ENCODE measurements around the gene ADARB1.

ADARB1 gene

DNA sequence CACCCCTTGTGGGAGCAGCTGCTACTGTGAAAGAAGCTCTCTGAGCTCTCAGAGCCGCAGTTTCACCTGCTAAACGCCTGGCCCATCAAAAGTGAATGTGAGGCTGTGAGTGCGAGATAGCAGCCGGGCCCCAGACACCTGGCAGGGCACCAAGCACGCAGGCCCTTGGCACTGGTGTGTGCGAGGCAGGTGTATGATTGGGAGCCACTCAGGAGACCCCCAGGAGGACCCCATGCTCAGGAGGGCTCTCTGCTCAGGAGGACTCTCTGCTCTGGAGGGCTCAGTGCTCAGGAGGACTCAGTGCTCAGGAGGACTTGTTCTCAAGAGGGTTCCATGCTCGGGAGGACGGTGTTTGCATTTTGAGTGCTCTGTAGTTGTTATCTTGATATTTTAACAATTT is 14.3 kb upstream of the ADARB1 start:
- Histone ChIP-seq H2BK12ac (ENCODE audit: low read length in 2 of 2) (no peak overlapping the region), H4K91ac (ENCODE audit: low read length) (no peak overlapping the region), H2AK5ac (ENCODE audit: low read length, severe bottlenecking) (no peak overlapping the region), H3K79me1 (replicated peaks; ENCODE audit: low read length, poor library complexity, severe bottlenecking) (no peaks in the 10 kb centered on the region), H2BK15ac (ENCODE audit: low read depth, poor library complexity, severe bottlenecking) (no peak overlapping the region), H3K18ac (ENCODE audit: low read depth in 1 of 2, low read length in 2 of 2) (no peak overlapping the region), H3K4me2 (ENCODE audit: low read length, poor library complexity, severe bottlenecking) (no peak overlapping the region), H3K4ac (ENCODE audit: low read depth in 1 of 2, low read length in 2 of 2) (no peak overlapping the region), H3K36me3 (ENCODE audit: control insufficient read depth in 1 of 2, insufficient read depth in 2 of 2, low read depth in 1 of 2, low read length in 2 of 2) (no peaks in the 10 kb centered on the region), H2AFZ (ENCODE audit: low read depth, low read length) (no peak overlapping the region), H3K9ac (ENCODE audit: low read length) (no peak overlapping the region), H3K27me3 (ENCODE audit: control insufficient read depth in 1 of 2, insufficient read depth in 1 of 2, low read length in 2 of 2) (peaks cover 0 to 61% of the 10 kb centered on the region in 2 experiments), H3K4me1 (ENCODE audit: control insufficient read depth, insufficient read depth, low read depth, low read length) (peaks cover 7% of the 10 kb centered on the region), H2BK5ac (ENCODE audit: low read depth, low read length, poor library complexity, severe bottlenecking) (no peak overlapping the region), H3K9me3 (ENCODE audit: control insufficient read depth, low read length) (no peaks in the 10 kb centered on the region), H3K4me3 (ENCODE audit: insufficient read depth in 1 of 2, low read depth in 1 of 2, low read length in 2 of 2) (no peak overlapping the region), H3K14ac (ENCODE audit: low read length in 2 of 2) (no peak overlapping the region), H3K27ac (ENCODE audit: low read length, poor library complexity, severe bottlenecking) (no peak overlapping the region), H2BK120ac (ENCODE audit: low read depth, low read length) (no peak overlapping the region), H3K23ac (ENCODE audit: low read length in 2 of 2) (no peak overlapping the region), H4K8ac (ENCODE audit: low read length) (no peak overlapping the region)
- DNase-seq = no peak
- WGBS = 91% methylated on average over 8 of the region's 8 CpGs

DNA sequence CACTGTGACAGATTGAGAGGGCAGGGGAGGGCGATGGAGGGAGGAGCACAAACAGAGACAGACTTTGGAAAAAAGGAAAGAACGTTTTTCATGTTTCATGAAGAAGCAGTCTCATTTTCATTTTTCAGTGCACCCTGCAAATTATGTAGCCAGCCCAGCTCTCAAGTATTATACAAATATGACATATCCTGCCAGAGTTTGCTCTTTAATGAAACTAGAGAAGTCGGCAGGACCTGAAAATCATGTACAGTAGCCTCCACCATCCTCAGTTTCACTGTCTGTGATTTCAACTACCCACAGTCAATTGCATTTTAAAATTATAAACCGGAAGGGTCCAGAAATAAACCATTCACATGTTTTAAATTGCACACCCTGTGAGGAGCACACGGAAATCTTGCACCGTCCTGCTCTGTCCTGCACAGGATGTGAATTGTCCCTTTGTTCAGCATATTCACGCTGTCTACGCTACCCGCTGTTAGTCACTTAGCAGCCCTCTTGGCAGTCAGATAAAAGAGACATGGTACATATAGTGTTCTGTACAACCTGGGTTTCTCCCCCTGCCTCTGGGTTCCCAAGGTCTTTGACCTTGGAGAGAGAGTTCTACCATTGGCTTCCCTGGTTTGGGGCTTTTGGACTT is 13.6 kb upstream of the ADARB1 start:
- H3K79me1 ChIP-seq (replicated peaks; ENCODE audit: low read length, poor library complexity, severe bottlenecking) = no peaks in the 10 kb centered on the region
- H3K4me2 ChIP-seq (ENCODE audit: low read length, poor library complexity, severe bottlenecking) = no peak overlapping the region
- no peak for DNase-seq
- no peak overlapping the region for H3K23ac ChIP-seq (ENCODE audit: low read length in 2 of 2)
- H2BK15ac ChIP-seq (ENCODE audit: low read depth, poor library complexity, severe bottlenecking) = no peak overlapping the region
- no peak overlapping the region for H3K18ac ChIP-seq (ENCODE audit: low read depth in 1 of 2, low read length in 2 of 2)
- no peak overlapping the region for H3K4ac ChIP-seq (ENCODE audit: low read depth in 1 of 2, low read length in 2 of 2)
- no peak overlapping the region for H4K91ac ChIP-seq (ENCODE audit: low read length)
- H2BK5ac ChIP-seq (ENCODE audit: low read depth, low read length, poor library complexity, severe bottlenecking) = no peak overlapping the region
- whole genome bisulfite sequencing = 86% methylated on average over 9 of the region's 9 CpGs
- H3K27ac ChIP-seq (ENCODE audit: low read length, poor library complexity, severe bottlenecking) = no peak overlapping the region
- no peak overlapping the region for H4K8ac ChIP-seq (ENCODE audit: low read length)
- H3K4me3 ChIP-seq (ENCODE audit: insufficient read depth in 1 of 2, low read depth in 1 of 2, low read length in 2 of 2) = no peak overlapping the region
- no peak overlapping the region for H2BK120ac ChIP-seq (ENCODE audit: low read depth, low read length)
- H2AFZ ChIP-seq (ENCODE audit: low read depth, low read length) = no peak overlapping the region
- no peak overlapping the region for H3K14ac ChIP-seq (ENCODE audit: low read length in 2 of 2)
- H3K9ac ChIP-seq (ENCODE audit: low read length) = no peak overlapping the region
- no peaks in the 10 kb centered on the region for H3K36me3 ChIP-seq (ENCODE audit: control insufficient read depth in 1 of 2, insufficient read depth in 2 of 2, low read depth in 1 of 2, low read length in 2 of 2)
- no peak overlapping the region for H2BK12ac ChIP-seq (ENCODE audit: low read length in 2 of 2)
- peaks cover 0 to 61% of the 10 kb centered on the region in 2 experiments for H3K27me3 ChIP-seq (ENCODE audit: control insufficient read depth in 1 of 2, insufficient read depth in 1 of 2, low read length in 2 of 2)
- no peaks in the 10 kb centered on the region for H3K9me3 ChIP-seq (ENCODE audit: control insufficient read depth, low read length)
- H2AK5ac ChIP-seq (ENCODE audit: low read length, severe bottlenecking) = no peak overlapping the region
- peaks cover 8% of the 10 kb centered on the region for H3K4me1 ChIP-seq (ENCODE audit: control insufficient read depth, insufficient read depth, low read depth, low read length)

DNA sequence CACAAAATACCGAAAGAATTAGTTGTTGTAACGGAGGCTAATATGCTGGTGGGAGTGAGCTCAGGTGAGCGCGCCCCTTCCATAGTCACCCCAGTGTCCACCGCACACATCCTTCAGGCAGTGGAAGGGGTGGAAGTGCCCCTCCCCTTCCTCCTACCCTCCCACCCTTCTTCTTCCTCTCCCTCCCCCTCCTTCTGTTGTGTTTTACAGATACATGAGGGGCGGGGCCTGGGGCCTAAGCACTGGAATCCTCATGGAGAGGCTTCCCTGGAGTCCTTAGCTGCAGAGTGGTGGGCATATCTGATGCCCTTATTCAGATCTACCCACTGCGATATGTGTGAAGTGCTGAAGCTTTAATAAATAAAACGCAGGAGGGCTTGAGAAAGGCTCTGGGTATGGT is 10.3 kb upstream of the ADARB1 start:
- Histone ChIP-seq H3K79me1 (replicated peaks; ENCODE audit: low read length, poor library complexity, severe bottlenecking) (no peaks in the 10 kb centered on the region), H2BK5ac (ENCODE audit: low read depth, low read length, poor library complexity, severe bottlenecking) (peak overlapping the region; percentile 20), H3K4me1 (ENCODE audit: control insufficient read depth, insufficient read depth, low read depth, low read length) (peaks cover 7% of the 10 kb centered on the region), H3K18ac (ENCODE audit: low read depth in 1 of 2, low read length in 2 of 2) (no peak overlapping the region), H3K4ac (ENCODE audit: low read depth in 1 of 2, low read length in 2 of 2) (no peak overlapping the region), H2BK15ac (ENCODE audit: low read depth, poor library complexity, severe bottlenecking) (no peak overlapping the region), H2BK12ac (ENCODE audit: low read length in 2 of 2) (no peak overlapping the region), H3K9me3 (ENCODE audit: control insufficient read depth, low read length) (no peaks in the 10 kb centered on the region), H4K8ac (ENCODE audit: low read length) (no peak overlapping the region), H3K27me3 (ENCODE audit: control insufficient read depth in 1 of 2, insufficient read depth in 1 of 2, low read length in 2 of 2) (peaks cover 0 to 50% of the 10 kb centered on the region in 2 experiments), H3K23ac (ENCODE audit: low read length in 2 of 2) (no peak overlapping the region), H3K9ac (ENCODE audit: low read length) (no peak overlapping the region), H2AK5ac (ENCODE audit: low read length, severe bottlenecking) (peak overlapping the region; percentile 33), H4K91ac (ENCODE audit: low read length) (no peak overlapping the region), H3K27ac (ENCODE audit: low read length, poor library complexity, severe bottlenecking) (no peak overlapping the region), H3K4me3 (ENCODE audit: insufficient read depth in 1 of 2, low read depth in 1 of 2, low read length in 2 of 2) (no peak overlapping the region), H3K36me3 (ENCODE audit: control insufficient read depth in 1 of 2, insufficient read depth in 2 of 2, low read depth in 1 of 2, low read length in 2 of 2) (no peaks in the 10 kb centered on the region), H2AFZ (ENCODE audit: low read depth, low read length) (no peak overlapping the region), H3K4me2 (ENCODE audit: low read length, poor library complexity, severe bottlenecking) (no peak overlapping the region), H3K14ac (ENCODE audit: low read length in 2 of 2) (no peak overlapping the region), H2BK120ac (ENCODE audit: low read depth, low read length) (no peak overlapping the region)
- 82% methylated on average over 8 of the region's 8 CpGs for WGBS
- no peak for DNase-seq

DNA sequence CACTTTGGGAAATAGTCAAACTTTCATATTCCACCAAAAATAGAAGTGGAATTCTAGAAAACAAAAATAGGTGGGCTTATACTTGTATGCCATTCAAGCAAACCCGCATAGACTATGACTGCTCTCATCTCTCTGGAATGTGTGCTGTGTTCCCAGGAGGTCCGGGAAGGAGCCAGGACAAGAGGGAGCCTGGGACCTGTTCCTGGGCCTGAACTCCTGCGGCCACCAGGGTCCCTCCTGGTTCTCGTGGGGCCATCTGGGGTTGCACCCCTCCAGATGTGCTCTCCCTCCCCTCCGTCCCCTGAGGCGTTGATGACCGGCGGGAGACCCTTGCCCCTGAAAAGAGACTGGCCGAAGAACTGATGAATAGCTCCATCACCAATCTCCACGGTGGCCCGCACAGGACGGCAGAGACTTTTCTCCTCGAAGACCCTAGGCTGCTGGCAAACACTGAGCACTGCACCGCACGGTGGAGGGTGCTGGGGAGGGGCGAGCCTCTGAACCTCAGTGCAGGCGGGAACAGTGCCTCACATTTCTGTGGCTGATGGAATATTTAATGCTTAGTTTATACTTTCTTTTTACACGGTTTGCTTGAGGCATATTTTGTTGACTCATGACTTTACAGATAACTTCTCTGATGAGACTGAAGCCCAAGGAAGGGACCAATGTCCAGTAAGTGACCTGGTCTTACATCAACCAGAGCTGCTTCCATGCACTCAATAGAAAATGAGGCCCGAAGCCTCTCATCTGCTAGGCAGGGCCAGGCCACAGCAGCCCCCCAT is 9.6 kb upstream of the ADARB1 start:
- Histone ChIP-seq H2BK5ac (ENCODE audit: low read depth, low read length, poor library complexity, severe bottlenecking) (peak overlapping the region; percentile 35), H3K4ac (ENCODE audit: low read depth in 1 of 2, low read length in 2 of 2) (no peak overlapping the region), H3K36me3 (ENCODE audit: control insufficient read depth in 1 of 2, insufficient read depth in 2 of 2, low read depth in 1 of 2, low read length in 2 of 2) (no peaks in the 10 kb centered on the region), H2BK12ac (ENCODE audit: low read length in 2 of 2) (peak overlapping the region in 1 of 2 experiments; percentile 47), H3K23ac (ENCODE audit: low read length in 2 of 2) (no peak overlapping the region), H3K4me2 (ENCODE audit: low read length, poor library complexity, severe bottlenecking) (peak overlapping the region; percentile 14), H3K4me3 (ENCODE audit: insufficient read depth in 1 of 2, low read depth in 1 of 2, low read length in 2 of 2) (no peak overlapping the region), H2BK120ac (ENCODE audit: low read depth, low read length) (no peak overlapping the region), H3K14ac (ENCODE audit: low read length in 2 of 2) (no peak overlapping the region), H2BK15ac (ENCODE audit: low read depth, poor library complexity, severe bottlenecking) (no peak overlapping the region), H3K9ac (ENCODE audit: low read length) (no peak overlapping the region), H4K91ac (ENCODE audit: low read length) (peak overlapping the region; percentile 53), H3K4me1 (ENCODE audit: control insufficient read depth, insufficient read depth, low read depth, low read length) (peaks cover 11% of the 10 kb centered on the region), H2AFZ (ENCODE audit: low read depth, low read length) (no peak overlapping the region), H3K9me3 (ENCODE audit: control insufficient read depth, low read length) (no peaks in the 10 kb centered on the region), H3K27me3 (ENCODE audit: control insufficient read depth in 1 of 2, insufficient read depth in 1 of 2, low read length in 2 of 2) (peaks cover 0 to 46% of the 10 kb centered on the region in 2 experiments), H3K18ac (ENCODE audit: low read depth in 1 of 2, low read length in 2 of 2) (no peak overlapping the region), H2AK5ac (ENCODE audit: low read length, severe bottlenecking) (peak overlapping the region; percentile 18), H3K79me1 (replicated peaks; ENCODE audit: low read length, poor library complexity, severe bottlenecking) (no peaks in the 10 kb centered on the region), H4K8ac (ENCODE audit: low read length) (no peak overlapping the region), H3K27ac (ENCODE audit: low read length, poor library complexity, severe bottlenecking) (no peak overlapping the region)
- DNase-seq = no peak
- WGBS = 82% methylated on average over 19 of the region's 19 CpGs
